Renal cortical epithelial cell (primary cell): ENCODE data around the gene TNNT2. TPM values are rescaled to one million over a fixed set of nuclear protein-coding genes. Genes with fewer than 3 reads are reported as not detected.

ENCODE experiments used
- DNase-seq: peaks from one replicate; pipeline ENCODE4 v3.0.0-alpha.2; 2011; ENCODE audit warnings: low read depth
- total RNA-seq: library from RNA; depleted of rRNA; stranded (reverse); fragments of >200 nt; gene quantifications from 2 replicates; pipeline ENCODE4 v1.2.3, GENCODE V29; 2014

The TNNT2 gene
- total RNA-seq, 1 donor from 2014 or later = 0.25 TPM

GRCh38 chr1:201403359-201403758 lies 25.9 kb upstream of the TNNT2 start:
- DNase-seq = no peak

GRCh38 chr1:201401700-201402099 lies 24.2 kb upstream of the TNNT2 start:
- no peak for DNase-seq

- no peak for DNase-seq
Observed at GRCh38 chr1:201400852-201401230, 23.4 kb upstream of the TNNT2 start.

- DNase-seq = no peak
Observed at GRCh38 chr1:201400212-201400851, 22.9 kb upstream of the TNNT2 start.

- DNase-seq = no peak
Observed at GRCh38 chr1:201399352-201400126, 22.1 kb upstream of the TNNT2 start.

GRCh38 chr1:201399018-201399351 lies 21.5 kb upstream of the TNNT2 start, which contains the start of gene LAD1:
TSS of gene LAD1 (minus strand) at chr1:201399324. CDS start at chr1:201399306, 18 bp downstream.
- no peak for DNase-seq

GRCh38 chr1:201397675-201398074 lies 20.2 kb upstream of the TNNT2 start:
- peak; percentile 61 for DNase-seq

GRCh38 chr1:201396861-201397464 lies 19.5 kb upstream of the TNNT2 start:
- DNase-seq = peak; percentile 90

- no peak for DNase-seq
Observed at GRCh38 chr1:201395936-201396335, 18.5 kb upstream of the TNNT2 start.

GRCh38 chr1:201394591-201394990 lies 17.1 kb upstream of the TNNT2 start:
- no peak for DNase-seq

GRCh38 chr1:201393076-201393475 lies 15.6 kb upstream of the TNNT2 start:
- DNase-seq = no peak

- DNase-seq = peak; percentile 36
Observed at GRCh38 chr1:201391651-201392511, 14.4 kb upstream of the TNNT2 start.

- DNase-seq = no peak
Observed at GRCh38 chr1:201391225-201391624, 13.7 kb upstream of the TNNT2 start.

GRCh38 chr1:201389051-201389450 lies 11.6 kb upstream of the TNNT2 start:
- DNase-seq = no peak

GRCh38 chr1:201386208-201386607 lies 8.7 kb upstream of the TNNT2 start:
- no peak for DNase-seq

GRCh38 chr1:201385299-201385891 lies 7.9 kb upstream of the TNNT2 start:
- DNase-seq = peak; percentile 67

- no peak for DNase-seq
Observed at GRCh38 chr1:201384406-201384782, 6.9 kb upstream of the TNNT2 start.

- DNase-seq = peak; percentile 67
Observed at GRCh38 chr1:201383647-201384405, 6.3 kb upstream of the TNNT2 start.

GRCh38 chr1:201381130-201381529 lies 3.6 kb upstream of the TNNT2 start:
- DNase-seq = no peak

- no peak for DNase-seq
Observed at GRCh38 chr1:201379733-201380242, 2.3 kb upstream of the TNNT2 start.

- no peak for DNase-seq
Observed at GRCh38 chr1:201378804-201379203, 1.3 kb upstream of the TNNT2 start.
